Activated CD4-positive, alpha-beta T cell treated with anti-CD3 and anti-CD28 coated beads, Interleukin-2, amount 10 ng/mL, durations not matched to agents 7 days and 5 days (primary cell): ENCODE data around the gene TBPL1. TPM values are rescaled to one million over a fixed set of nuclear protein-coding genes. Genes with fewer than 3 reads are reported as not detected.
"Not testable (repeated sequence)": the region's sequence is repeated elsewhere in the genome, so short reads cannot be mapped to it uniquely, and the experiment has no call there.

Experiments
- CTCF ChIA-PET: fragments of 350-600 bp; sonication (Branson Sonifier 250); formaldehyde crosslinking; loops from one replicate; lab custom pipeline; 2021; ENCODE audit warnings: antibody characterized with exemption; lab: Charles Lee
- POLR2A ChIA-PET: fragments of 350-600 bp; sonication (Branson Sonifier 250); formaldehyde crosslinking; loops from one replicate; lab custom pipeline; 2021; ENCODE audit warnings: antibody characterized with exemption; lab: Charles Lee
- DNase-seq: peaks from one replicate; pipeline ENCODE4 v3.0.0-alpha.2; 2020
- H3K27ac Mint-ChIP-seq: one replicate; pipeline ENCODE4 v1.8.0; 2021; ENCODE audit warnings: mild to moderate bottlenecking, moderate library complexity, mixed read lengths
- H3K27me3 Mint-ChIP-seq: one replicate; pipeline ENCODE4 v1.8.0; 2021; ENCODE audit warnings: mixed read lengths
- H3K36me3 Mint-ChIP-seq: one replicate; pipeline ENCODE4 v1.8.0; 2021; ENCODE audit warnings: low read depth, mixed read lengths
- H3K4me1 Mint-ChIP-seq: one replicate; pipeline ENCODE4 v1.8.0; 2021; ENCODE audit warnings: mixed read lengths
- H3K4me3 Mint-ChIP-seq: one replicate; pipeline ENCODE4 v1.8.0; 2021; ENCODE audit warnings: mild to moderate bottlenecking, moderate library complexity, mixed read lengths
- H3K9me3 Mint-ChIP-seq: one replicate; pipeline ENCODE4 v1.8.0; 2021; ENCODE audit warnings: mixed read lengths
- total RNA-seq, 2 experiments: library from RNA; stranded (reverse); gene quantifications; one replicate each; pipeline ENCODE4 v1.2.3, GENCODE V29; 2021

TBPL1 gene
- total RNA-seq, 2 experiments from 2014 or later, result 26.0 to 34.9 TPM

GRCh38 chr6:133956416-133957049, 3.5 kb downstream of the TBPL1 start:
- H3K9me3 Mint-ChIP-seq, result no peaks in the 10 kb centered on the region
- peaks cover 3% of the 10 kb centered on the region for H3K36me3 Mint-ChIP-seq
- ChIA-PET CTCF (interaction anchor here (1.1 kb wide), 1 partner anchor 35 kb away, joined by 3 read pairs; no protein-coding TSS in a partner anchor), POLR2A (no interaction called here)
- peaks cover 54% of the 10 kb centered on the region for H3K4me1 Mint-ChIP-seq
- DNase-seq, result no peak
- H3K27ac Mint-ChIP-seq, result no peak overlapping the region
- H3K27me3 Mint-ChIP-seq, result no peaks in the 10 kb centered on the region
- H3K4me3 Mint-ChIP-seq, result no peak overlapping the region

- H3K4me1 Mint-ChIP-seq, result peaks cover 58% of the 10 kb centered on the region
These were observed 4.2 kb downstream of the TBPL1 start for GRCh38 chr6:133957227-133957626.

GRCh38 chr6:133957780-133958242, 4.8 kb downstream of the TBPL1 start:
- Mint-ChIP-seq H3K27me3 (no peaks in the 10 kb centered on the region), H3K4me3 (no peak overlapping the region), H3K9me3 (no peaks in the 10 kb centered on the region), H3K27ac (no peak overlapping the region), H3K36me3 (peaks cover 5% of the 10 kb centered on the region), H3K4me1 (peaks cover 62% of the 10 kb centered on the region)
- no peak for DNase-seq
- ChIA-PET CTCF (interaction anchor here (0.5 to 1.3 kb wide), 6 partner anchors 8 to 194 kb away, joined by 3 to 5 read pairs (median 4); no protein-coding TSS in a partner anchor), POLR2A (no interaction called here)

More at GRCh38 chr6:133957227-133957626, 4.2 kb downstream of the TBPL1 start:
- ChIA-PET CTCF (interaction anchor here (1.3 kb wide), 1 partner anchor 9 kb away, joined by 5 read pairs; no protein-coding TSS in a partner anchor), POLR2A (no interaction called here)
- no peak overlapping the region for H3K27ac Mint-ChIP-seq
- H3K27me3 Mint-ChIP-seq, result no peaks in the 10 kb centered on the region
- no peaks in the 10 kb centered on the region for H3K9me3 Mint-ChIP-seq
- H3K4me3 Mint-ChIP-seq, result no peak overlapping the region
- no peak for DNase-seq
- peaks cover 3% of the 10 kb centered on the region for H3K36me3 Mint-ChIP-seq

GRCh38 chr6:133958791-133959190, 5.8 kb downstream of the TBPL1 start:
- Mint-ChIP-seq H3K9me3 (no peaks in the 10 kb centered on the region), H3K27me3 (no peaks in the 10 kb centered on the region), H3K27ac (no peak overlapping the region), H3K36me3 (peaks cover 6% of the 10 kb centered on the region), H3K4me1 (peaks cover 64% of the 10 kb centered on the region), H3K4me3 (no peak overlapping the region)
- POLR2A ChIA-PET, result no interaction called here
- CTCF ChIA-PET, result interaction anchor here (1.3 kb wide), 2 partner anchors 9 to 35 kb away, joined by 3 to 4 read pairs; no protein-coding TSS in a partner anchor
- DNase-seq, result no peak

- CTCF ChIA-PET, result no interaction called here
- Mint-ChIP-seq H3K4me1 (peaks cover 59% of the 10 kb centered on the region), H3K36me3 (peaks cover 6% of the 10 kb centered on the region), H3K4me3 (no peak overlapping the region), H3K27ac (no peak overlapping the region), H3K27me3 (no peaks in the 10 kb centered on the region), H3K9me3 (no peaks in the 10 kb centered on the region)
- DNase-seq, result no peak
- POLR2A ChIA-PET, result no interaction called here
These were observed 6.8 kb downstream of the TBPL1 start for GRCh38 chr6:133959667-133960368.

- Mint-ChIP-seq H3K36me3 (peaks cover 6% of the 10 kb centered on the region), H3K27ac (no peak overlapping the region), H3K4me1 (peaks cover 58% of the 10 kb centered on the region), H3K9me3 (no peaks in the 10 kb centered on the region), H3K27me3 (no peaks in the 10 kb centered on the region), H3K4me3 (no peak overlapping the region)
- ChIA-PET CTCF (interaction anchor here (0.8 to 1.7 kb wide), 4 partner anchors 9 to 135 kb away, joined by 3 to 6 read pairs (median 3); partner anchors contain the start of gene TBPL1), POLR2A (interaction anchor here (0.6 kb wide), 1 partner anchor 111 kb away, joined by 3 read pairs; no protein-coding TSS in a partner anchor)
- DNase-seq, result no peak
These were observed 8.8 kb downstream of the TBPL1 start for GRCh38 chr6:133961831-133962230.

GRCh38 chr6:133964052-133964451, 11.0 kb downstream of the TBPL1 start:
- ChIA-PET POLR2A (no interaction called here), CTCF (interaction anchor here (0.7 kb wide), 2 partner anchors 49 to 111 kb away, joined by 3 to 5 read pairs; no protein-coding TSS in a partner anchor)
- Mint-ChIP-seq H3K9me3 (no peaks in the 10 kb centered on the region), H3K36me3 (peaks cover 6% of the 10 kb centered on the region), H3K27me3 (no peaks in the 10 kb centered on the region), H3K4me1 (peaks cover 47% of the 10 kb centered on the region), H3K27ac (no peak overlapping the region), H3K4me3 (no peak overlapping the region)
- DNase-seq, result no peak

GRCh38 chr6:133964702-133965101, 11.7 kb downstream of the TBPL1 start:
- Mint-ChIP-seq H3K27me3 (no peaks in the 10 kb centered on the region), H3K9me3 (no peaks in the 10 kb centered on the region), H3K36me3 (peaks cover 6% of the 10 kb centered on the region), H3K27ac (no peak overlapping the region), H3K4me3 (no peak overlapping the region), H3K4me1 (peaks cover 47% of the 10 kb centered on the region)
- ChIA-PET CTCF (interaction anchor here (0.7 kb wide), 2 partner anchors 50 to 111 kb away, joined by 3 to 5 read pairs; no protein-coding TSS in a partner anchor), POLR2A (no interaction called here)
- no peak for DNase-seq

- ChIA-PET CTCF (interaction anchor here (1.8 kb wide), 1 partner anchor 8 kb away, joined by 5 read pairs; no protein-coding TSS in a partner anchor), POLR2A (no interaction called here)
- Mint-ChIP-seq H3K9me3 (no peaks in the 10 kb centered on the region), H3K36me3 (peaks cover 3% of the 10 kb centered on the region), H3K27me3 (no peaks in the 10 kb centered on the region), H3K4me3 (no peak overlapping the region), H3K27ac (no peak overlapping the region), H3K4me1 (peaks cover 46% of the 10 kb centered on the region)
- no peak for DNase-seq
These were observed 12.9 kb downstream of the TBPL1 start for GRCh38 chr6:133965817-133966360.

- peaks cover 42% of the 10 kb centered on the region for H3K4me1 Mint-ChIP-seq
- no peak for DNase-seq
- H3K4me3 Mint-ChIP-seq, result no peak overlapping the region
- H3K27ac Mint-ChIP-seq, result no peak overlapping the region
- ChIA-PET CTCF (interaction anchor here (1.8 kb wide), 1 partner anchor 9 kb away, joined by 5 read pairs; no protein-coding TSS in a partner anchor), POLR2A (no interaction called here)
- H3K27me3 Mint-ChIP-seq, result no peaks in the 10 kb centered on the region
- H3K36me3 Mint-ChIP-seq, result peaks cover 5% of the 10 kb centered on the region
- no peaks in the 10 kb centered on the region for H3K9me3 Mint-ChIP-seq
These were observed 13.8 kb downstream of the TBPL1 start for GRCh38 chr6:133966654-133967329.

GRCh38 chr6:133967347-133967746, 14.3 kb downstream of the TBPL1 start:
- H3K4me1 Mint-ChIP-seq, result peaks cover 37% of the 10 kb centered on the region
- POLR2A ChIA-PET, result no interaction called here
- no peaks in the 10 kb centered on the region for H3K9me3 Mint-ChIP-seq
- H3K27ac Mint-ChIP-seq, result no peak overlapping the region
- no peaks in the 10 kb centered on the region for H3K27me3 Mint-ChIP-seq
- H3K4me3 Mint-ChIP-seq, result no peak overlapping the region
- CTCF ChIA-PET, result interaction anchor here (1.8 kb wide), 1 partner anchor 10 kb away, joined by 5 read pairs; no protein-coding TSS in a partner anchor
- peaks cover 5% of the 10 kb centered on the region for H3K36me3 Mint-ChIP-seq
- no peak for DNase-seq

- POLR2A ChIA-PET, H3K27me3 Mint-ChIP-seq, DNase-seq, CTCF ChIA-PET, H3K36me3 Mint-ChIP-seq, H3K27ac Mint-ChIP-seq, H3K9me3 Mint-ChIP-seq, H3K4me3 Mint-ChIP-seq: not testable (repeated sequence)
- H3K4me1 Mint-ChIP-seq, result peaks cover 33% of the 10 kb centered on the region
These were observed 14.8 kb downstream of the TBPL1 start for GRCh38 chr6:133967835-133968234.
